K562 (cell line): ENCODE data around the gene IFNA2. TPM values are rescaled to one million over a fixed set of nuclear protein-coding genes. Genes with fewer than 3 reads are reported as not detected.

Experiments
- ATAC-seq: fragments of 200-7000 bp; cut with Tn5 transposase; 3 replicates; pipeline ENCODE4 v1.9.1; 2020; ENCODE audit warnings: moderate library complexity
- BruUV-seq: library from RNA; stranded (reverse); fragments of 400-500 nt; replicated peaks from 2 replicates; lab custom pipeline; 2021; lab: Mats Ljungman, UMichigan
- CTCF ChIA-PET: fragments of 300-600 bp; formaldehyde crosslinking; extraction: SDS; loops from one replicate; lab custom pipeline; 2021; ENCODE audit warnings: low intra/inter-chr PET ratio; lab: Yijun Ruan, JAX
- POLR2A ChIA-PET: fragments of 300-600, 350-650 bp; sonication (Branson Sonifier 250); formaldehyde crosslinking; extraction: SDS; loops from one replicate; lab custom pipeline; 2021; ENCODE audit warnings: antibody characterized with exemption, inconsistent platforms; lab: Yijun Ruan, JAX
- DNase-seq, 4 experiments: peaks; one replicate each; pipeline versions ENCODE4 v3.0.0 to v3.0.0-alpha.2; 2011 to 2018; ENCODE audit warnings: low spot score in 3 of 4, mixed read lengths in 3 of 4; ENCODE audit errors: extremely low read depth in 1 of 4
- FAIRE-seq: peaks from 2 replicates; lab custom pipeline; 2011; peaks lifted over from hg19 to GRCh38; lab: Jason Lieb, UNC
- H2AFZ ChIP-seq: 2 replicates; pipeline ENCODE4 v1.6.0; 2011; ENCODE audit warnings: low read depth, low read length, control low read depth, inconsistent platforms
- H3K27ac ChIP-seq: fragments of 200-600 bp; 3 replicates; pipeline ENCODE4 v1.8.0; 2011; ENCODE audit warnings: low read depth, mild to moderate bottlenecking, control low read depth, inconsistent platforms, low read length, moderate library complexity, mixed read lengths; ENCODE audit errors: extremely low read depth
- H3K27me3 ChIP-seq, 2 experiments: fragments of 300-600 bp in 1 of 2; 2 replicates in 1 of 2; 3 replicates in 1 of 2; pipeline versions ENCODE4 v1.6.0 to v1.8.0; 2011; ENCODE audit warnings: inconsistent platforms in 2 of 2, low read length in 2 of 2, mild to moderate bottlenecking in 1 of 2, mixed read lengths in 1 of 2, moderate library complexity in 1 of 2; ENCODE audit not compliant: control insufficient read depth in 2 of 2, insufficient read depth in 2 of 2
- H3K36me3 ChIP-seq: fragments of 300-600 bp; 3 replicates; pipeline ENCODE4 v1.8.0; 2011; ENCODE audit warnings: mild to moderate bottlenecking, low read length, inconsistent platforms; ENCODE audit not compliant: control insufficient read depth, insufficient read depth
- H3K4me1 ChIP-seq, 2 experiments: fragments of 200-600 bp in 1 of 2; replicated peaks in 1 of 2; 2 replicates in 1 of 2; 3 replicates in 1 of 2; pipeline versions ENCODE4 v1.5.1 to v1.8.0; 2011; ENCODE audit warnings: inconsistent platforms in 2 of 2, low read length in 2 of 2, mild to moderate bottlenecking in 1 of 2, mixed read lengths in 1 of 2, moderate library complexity in 1 of 2; ENCODE audit not compliant: control insufficient read depth in 2 of 2, insufficient read depth in 2 of 2
- H3K4me2 ChIP-seq: 2 replicates; pipeline ENCODE4 v1.6.1; 2011; ENCODE audit warnings: low read length, control low read depth, inconsistent platforms, mixed read lengths; ENCODE audit not compliant: insufficient read depth
- H3K4me3 ChIP-seq: fragments of 200-600 bp; sonication (generic), shearing (Covaris generic); 2 replicates; pipeline ENCODE4 v1.5.1; 2016; ENCODE audit warnings: control low read depth, inconsistent platforms
- H3K79me2 ChIP-seq: fragments of 200-600 bp; 3 replicates; pipeline ENCODE4 v1.8.0; 2011; ENCODE audit warnings: low read length, inconsistent platforms; ENCODE audit not compliant: control insufficient read depth, insufficient read depth
- H3K9ac ChIP-seq, 2 experiments: 2 replicates each; pipeline versions ENCODE4 v1.6.0 to v1.6.1; 2011; ENCODE audit warnings: low read depth in 2 of 2, low read length in 2 of 2, control low read depth in 1 of 2, inconsistent platforms in 1 of 2, mild to moderate bottlenecking in 1 of 2, mixed read lengths in 1 of 2; ENCODE audit not compliant: insufficient read depth in 1 of 2
- H3K9me1 ChIP-seq: one replicate; pipeline ENCODE4 v1.6.0; 2011; ENCODE audit warnings: inconsistent platforms, mild to moderate bottlenecking, low read length, moderate library complexity; ENCODE audit not compliant: control insufficient read depth, insufficient read depth
- H3K9me3 ChIP-seq: replicated peaks from 2 replicates; pipeline ENCODE4 v1.5.1; 2011; ENCODE audit warnings: low read depth, low read length, inconsistent platforms; ENCODE audit not compliant: control insufficient read depth, insufficient read depth
- H4K20me1 ChIP-seq: replicated peaks from 2 replicates; pipeline ENCODE4 v1.6.1; 2011; ENCODE audit warnings: low read length, inconsistent platforms, mixed read lengths; ENCODE audit not compliant: control insufficient read depth, insufficient read depth
- DACH1 ChIP-seq: fragments of 450-650 bp; IDR thresholded peaks from 2 replicates; pipeline ENCODE4 v1.6.1; 2018; ENCODE audit not compliant: partially characterized antibody
- PKNOX1 ChIP-seq: fragments of 450-650 bp; IDR thresholded peaks from 2 replicates; pipeline ENCODE4 v1.6.1; 2016
- ZBTB9 ChIP-seq: fragments of 450-650 bp; formaldehyde crosslinking; IDR thresholded peaks from 2 replicates; pipeline ENCODE4 v1.4.0; 2020; ENCODE audit warnings: mild to moderate bottlenecking, moderate library complexity
- ZNF212 ChIP-seq: fragments of 450-650 bp; formaldehyde crosslinking; IDR thresholded peaks from 2 replicates; pipeline ENCODE4 v1.4.0; 2020; ENCODE audit warnings: mild to moderate bottlenecking
- ZNF253 ChIP-seq: fragments of 250-450 bp; sonication (Bioruptor Pico); conservative IDR thresholded peaks from 2 replicates; pipeline ENCODE4 v1.6.1; 2021; ENCODE audit warnings: mild to moderate bottlenecking
- WGBS: fragments of 100-300 bp; shearing (Covaris generic); methylation state at CpG from one replicate; pipeline ENCODE4 v1.1.6; 2016; ENCODE audit warnings: low coverage, mixed read lengths; ENCODE audit not compliant: insufficient coverage; ENCODE audit errors: missing lambda C conversion rate; 5-methylcytosine and 5-hydroxymethylcytosine counted together
- in situ Hi-C: fragments of 300-500 bp; cut with MboI; formaldehyde crosslinking; loops from 4 replicates; pipeline ENCODE4 v1.15.0; 2018; ENCODE audit warnings: inconsistent platforms, mixed read lengths
- intact Hi-C: fragments of 100-400 bp; cut with micrococcal nuclease; formaldehyde crosslinking; loops from 2 replicates; pipeline ENCODE4 v1.14.2; 2022
- polyA plus RNA-seq, 8 experiments: library from polyadenylated mRNA; depleted of rRNA in 4 of 8; stranded (reverse) in 5 of 8; unstranded in 3 of 8; fragments of >200 nt; fragmentation: Nextera tagmentation in 2 of 8; fragmentation: Illumina TruSeq in 1 of 8; extraction: Ambion mirVana in 2 of 8; extraction: Trizol in 1 of 8; gene quantifications; 2 replicates each; pipeline versions ENCODE4 v1.2.1 to v1.2.3, GENCODE V29; 2011 to 2014; ENCODE audit warnings: inconsistent platforms in 1 of 8, missing spikeins in 1 of 8
- total RNA-seq, 7 experiments: library from RNA; depleted of rRNA in 6 of 7; stranded (reverse); fragments of >200 nt in 6 of 7; fragmentation: Illumina TruSeq in 2 of 7; extraction: Trizol in 2 of 7; gene quantifications; 2 replicates each; pipeline versions ENCODE4 v1.2.1 to v1.2.3, GENCODE V29; 2011 to 2021; ENCODE audit warnings: low replicate concordance in 1 of 7
- TF ChIP-seq, protein P1 (sequence below): fragments of 450-650 bp; IDR thresholded peaks from 2 replicates; pipeline ENCODE4 v1.6.1; 2014; ENCODE audit warnings: low read depth, mild to moderate bottlenecking, moderate library complexity, borderline replicate concordance

Gene IFNA2
- total and polyA plus RNA-seq, 9 of the 15 experiments (the other 6 are each of a cell fraction or from before 2014, with no cell fraction given): not detected

DNA sequence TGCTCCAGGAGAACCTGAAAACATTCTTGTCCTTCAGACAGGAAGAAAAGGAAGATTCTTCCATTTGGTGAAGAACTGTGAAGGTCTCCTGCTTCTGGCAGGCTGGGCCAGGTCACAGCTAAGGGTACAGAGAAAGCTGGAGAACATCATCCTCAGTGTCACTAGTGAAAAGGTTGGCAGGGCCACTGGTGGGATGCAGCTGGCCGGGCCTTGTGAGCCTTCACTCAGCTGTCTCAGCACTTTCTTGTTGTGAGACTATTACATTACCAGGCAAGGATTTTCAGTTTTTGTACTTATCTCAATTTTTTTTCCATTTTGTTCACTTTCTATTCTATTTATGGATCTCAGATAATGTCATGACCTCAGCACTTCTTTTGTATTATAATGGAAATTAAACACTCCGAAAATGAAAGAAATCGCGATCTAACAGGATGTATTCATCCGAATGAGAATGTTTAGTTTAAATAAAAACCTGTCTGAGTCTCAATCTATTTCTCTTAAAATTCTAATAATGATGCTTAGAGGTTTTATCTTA, 13.8 kb upstream of the IFNA2 start (continued):
- TF ChIP-seq, protein P1, sequence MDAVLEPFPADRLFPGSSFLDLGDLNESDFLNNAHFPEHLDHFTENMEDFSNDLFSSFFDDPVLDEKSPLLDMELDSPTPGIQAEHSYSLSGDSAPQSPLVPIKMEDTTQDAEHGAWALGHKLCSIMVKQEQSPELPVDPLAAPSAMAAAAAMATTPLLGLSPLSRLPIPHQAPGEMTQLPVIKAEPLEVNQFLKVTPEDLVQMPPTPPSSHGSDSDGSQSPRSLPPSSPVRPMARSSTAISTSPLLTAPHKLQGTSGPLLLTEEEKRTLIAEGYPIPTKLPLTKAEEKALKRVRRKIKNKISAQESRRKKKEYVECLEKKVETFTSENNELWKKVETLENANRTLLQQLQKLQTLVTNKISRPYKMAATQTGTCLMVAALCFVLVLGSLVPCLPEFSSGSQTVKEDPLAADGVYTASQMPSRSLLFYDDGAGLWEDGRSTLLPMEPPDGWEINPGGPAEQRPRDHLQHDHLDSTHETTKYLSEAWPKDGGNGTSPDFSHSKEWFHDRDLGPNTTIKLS: no peak
- no peak for TF ChIP-seq ZBTB9 (CRISPR knock-in tag)
- TF ChIP-seq PKNOX1: no peak

GRCh38 chr9:21395778-21396717, 10.8 kb upstream of the IFNA2 start:
- Histone ChIP-seq H3K9me3 (no peaks in the 10 kb centered on the region), H3K79me2 (no peaks in the 10 kb centered on the region), H3K27me3 (no peaks in the 10 kb centered on the region), H3K4me2 (no peak overlapping the region), H3K4me1 (no peaks in the 10 kb centered on the region), H3K9ac (no peak overlapping the region), H3K4me3 (no peak overlapping the region), H4K20me1 (no peaks in the 10 kb centered on the region), H3K36me3 (no peaks in the 10 kb centered on the region), H3K9me1 (no peaks in the 10 kb centered on the region), H2AFZ (no peak overlapping the region), H3K27ac (no peak overlapping the region)
- FAIRE-seq (no peak), ATAC-seq (no peak), DNase-seq (no peak)
- WGBS: no CpG with 5 or more reads among the region's 40 CpGs
- intact Hi-C loops (no loop called here), in situ Hi-C loops (no loop called here)
- CTCF ChIA-PET: no interaction called here
- BruUV-seq: no TSS peak
- POLR2A ChIA-PET: no interaction called here
- TF ChIP-seq ZNF253 (no peak), ZNF212 (CRISPR knock-in tag) (no peak), DACH1 (no peak)
